Measurements from ENCODE around the gene RHBDD1.

The RHBDD1 gene

DNA sequence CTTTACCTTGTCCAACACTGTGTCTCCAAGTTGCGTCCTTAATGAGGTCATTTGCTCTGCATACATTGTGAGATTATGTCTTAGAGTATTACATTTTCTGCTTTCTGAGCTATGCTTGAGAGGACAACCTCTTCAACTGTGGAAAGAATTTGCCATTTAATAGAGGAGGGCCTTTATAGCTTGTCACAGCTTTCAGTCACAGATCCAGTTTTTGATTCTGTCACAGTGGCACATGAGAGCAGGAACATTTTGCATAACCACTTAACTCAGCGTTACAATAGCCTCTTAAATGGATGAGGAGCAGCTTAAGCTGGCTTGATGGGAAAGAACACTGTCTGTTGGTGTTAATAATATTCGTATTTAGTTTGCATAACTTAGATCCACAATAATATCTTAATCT is 63.0 kb downstream of the RHBDD1 start:
- no CpG with 5 or more reads among the region's 3 CpGs for WGBS (ENCODE audit: extremely low coverage, insufficient coverage, low lambda C conversion rate)
- H3K23ac ChIP-seq (ENCODE audit: low read length) = no peak overlapping the region

DNA sequence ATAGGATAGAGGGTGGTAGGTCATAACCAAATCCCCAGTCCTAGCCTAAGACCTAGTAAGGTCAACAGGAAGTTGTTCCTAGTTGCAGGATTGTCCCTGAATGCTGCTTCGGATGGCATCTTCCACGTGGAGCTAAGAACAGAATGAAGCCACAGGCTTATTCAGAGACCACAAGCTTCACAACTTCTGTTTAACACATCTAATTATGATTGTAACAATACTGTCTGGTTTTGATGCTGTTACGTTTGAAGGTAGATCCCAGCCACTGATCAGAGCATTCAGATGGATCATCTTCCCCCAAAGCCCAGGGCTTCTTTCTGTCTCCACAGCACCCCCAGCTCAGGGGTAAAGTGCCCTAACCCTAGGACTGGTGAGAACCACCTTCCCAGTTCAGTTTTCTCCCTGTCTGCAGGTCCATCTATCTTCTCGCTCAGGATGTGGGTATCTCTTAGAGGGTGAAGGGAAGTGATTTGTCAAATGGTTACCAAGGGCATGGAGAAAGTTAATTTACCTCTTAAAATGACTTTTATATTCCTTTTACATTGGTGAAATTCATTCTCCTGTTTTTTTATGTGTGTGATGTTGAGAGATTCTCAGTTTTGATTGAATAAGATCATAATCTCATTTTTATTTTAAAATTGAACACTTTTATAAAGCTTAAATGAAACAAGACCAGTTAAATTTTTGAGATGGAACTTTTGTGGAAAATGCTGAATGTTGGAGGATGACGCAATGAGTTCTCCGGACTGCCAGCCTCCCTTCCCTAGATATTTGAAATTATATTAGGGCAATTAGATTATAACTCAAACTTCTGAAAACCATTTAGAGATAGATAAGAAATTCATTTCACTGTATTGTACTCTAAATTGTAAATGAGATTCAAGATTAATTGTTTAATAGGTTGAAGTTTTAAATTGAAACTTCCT is 66.5 kb downstream of the RHBDD1 start:
- Histone ChIP-seq H2BK120ac (ENCODE audit: low read depth, low read length) (no peak overlapping the region), H3K36me3 (ENCODE audit: control insufficient read depth, insufficient read depth, low read length) (no peaks in the 10 kb centered on the region), H3K79me1 (ENCODE audit: low read length) (no peaks in the 10 kb centered on the region), H3K23ac (ENCODE audit: low read length) (no peak overlapping the region), H3K18ac (ENCODE audit: low read length) (no peak overlapping the region), H2BK5ac (ENCODE audit: low read length) (no peak overlapping the region), H2AK5ac (ENCODE audit: low read length) (no peak overlapping the region), H3K56ac (ENCODE audit: low read length) (no peak overlapping the region), H3K4me1 (ENCODE audit: control insufficient read depth, low read depth, low read length) (no peaks in the 10 kb centered on the region), H3K9ac (ENCODE audit: low read length) (no peak overlapping the region), H4K8ac (ENCODE audit: low read depth, low read length) (no peak overlapping the region), H4K5ac (ENCODE audit: low read length) (no peak overlapping the region), H3K4me3 (ENCODE audit: low read length) (no peak overlapping the region), H3K4me2 (ENCODE audit: low read length) (no peak overlapping the region), H3K4ac (ENCODE audit: low read depth, low read length) (no peak overlapping the region), H3K27me3 (ENCODE audit: insufficient read depth, low read length, poor library complexity) (no peaks in the 10 kb centered on the region), H3K79me2 (ENCODE audit: control insufficient read depth, insufficient read depth, low read length) (no peaks in the 10 kb centered on the region), H3K27ac (ENCODE audit: low read depth, low read length) (no peak overlapping the region), H2BK15ac (replicated peaks; ENCODE audit: low read depth) (no peak overlapping the region)
- no peak for DNase-seq
- WGBS (ENCODE audit: extremely low coverage, insufficient coverage, low lambda C conversion rate) = no CpG with 5 or more reads among the region's 6 CpGs

More for the DNA sequence above, 63.0 kb downstream of the RHBDD1 start:
- Histone ChIP-seq H3K36me3 (ENCODE audit: control insufficient read depth, insufficient read depth, low read length) (no peaks in the 10 kb centered on the region), H4K5ac (ENCODE audit: low read length) (no peak overlapping the region), H4K8ac (ENCODE audit: low read depth, low read length) (no peak overlapping the region), H3K4me3 (ENCODE audit: low read length) (no peak overlapping the region), H3K27ac (ENCODE audit: low read depth, low read length) (no peak overlapping the region), H3K56ac (ENCODE audit: low read length) (no peak overlapping the region), H3K79me2 (ENCODE audit: control insufficient read depth, insufficient read depth, low read length) (no peaks in the 10 kb centered on the region), H3K4ac (ENCODE audit: low read depth, low read length) (no peak overlapping the region), H3K4me1 (ENCODE audit: control insufficient read depth, low read depth, low read length) (no peaks in the 10 kb centered on the region), H2BK120ac (ENCODE audit: low read depth, low read length) (no peak overlapping the region), H2BK5ac (ENCODE audit: low read length) (no peak overlapping the region), H3K79me1 (ENCODE audit: low read length) (no peaks in the 10 kb centered on the region), H3K27me3 (ENCODE audit: insufficient read depth, low read length, poor library complexity) (no peaks in the 10 kb centered on the region), H3K18ac (ENCODE audit: low read length) (no peak overlapping the region), H2AK5ac (ENCODE audit: low read length) (no peak overlapping the region), H3K4me2 (ENCODE audit: low read length) (no peak overlapping the region), H2BK15ac (replicated peaks; ENCODE audit: low read depth) (no peak overlapping the region), H3K9ac (ENCODE audit: low read length) (no peak overlapping the region)
- no peak for DNase-seq

DNA sequence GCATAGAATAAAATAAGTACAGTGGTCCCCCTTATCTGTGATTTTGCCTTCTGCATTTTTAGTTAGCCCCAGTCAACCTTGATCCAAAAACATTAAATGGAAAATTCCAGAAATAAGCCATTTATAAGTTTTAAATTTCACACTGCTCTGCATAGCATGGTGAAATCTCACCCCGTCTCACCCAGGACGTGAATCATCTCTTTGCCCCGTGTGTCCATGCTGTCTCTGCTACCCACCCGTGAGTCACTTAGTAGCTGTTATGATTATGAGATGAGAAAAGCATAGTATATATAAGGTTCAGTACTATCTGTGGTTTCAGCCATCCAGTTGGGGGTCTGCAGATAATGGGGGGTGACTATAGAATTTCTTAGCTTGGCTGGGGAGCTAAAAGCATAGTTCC is 67.3 kb downstream of the RHBDD1 start:
- no peak overlapping the region for H3K4me2 ChIP-seq (ENCODE audit: low read length)
- H2BK5ac ChIP-seq (ENCODE audit: low read length) = no peak overlapping the region
- DNase-seq = no peak
- no peaks in the 10 kb centered on the region for H3K79me2 ChIP-seq (ENCODE audit: control insufficient read depth, insufficient read depth, low read length)
- H4K5ac ChIP-seq (ENCODE audit: low read length) = no peak overlapping the region
- no CpG with 5 or more reads among the region's 4 CpGs for WGBS (ENCODE audit: extremely low coverage, insufficient coverage, low lambda C conversion rate)
- H2BK120ac ChIP-seq (ENCODE audit: low read depth, low read length) = no peak overlapping the region
- H3K4ac ChIP-seq (ENCODE audit: low read depth, low read length) = no peak overlapping the region
- no peak overlapping the region for H3K4me3 ChIP-seq (ENCODE audit: low read length)
- H2BK15ac ChIP-seq (replicated peaks; ENCODE audit: low read depth) = no peak overlapping the region
- H3K4me1 ChIP-seq (ENCODE audit: control insufficient read depth, low read depth, low read length) = no peaks in the 10 kb centered on the region
- H4K8ac ChIP-seq (ENCODE audit: low read depth, low read length) = no peak overlapping the region
- no peak overlapping the region for H3K9ac ChIP-seq (ENCODE audit: low read length)
- no peak overlapping the region for H3K18ac ChIP-seq (ENCODE audit: low read length)
- no peak overlapping the region for H3K56ac ChIP-seq (ENCODE audit: low read length)
- no peak overlapping the region for H2AK5ac ChIP-seq (ENCODE audit: low read length)
- H3K36me3 ChIP-seq (ENCODE audit: control insufficient read depth, insufficient read depth, low read length) = no peaks in the 10 kb centered on the region
- H3K79me1 ChIP-seq (ENCODE audit: low read length) = no peaks in the 10 kb centered on the region
- no peak overlapping the region for H3K23ac ChIP-seq (ENCODE audit: low read length)
- no peak overlapping the region for H3K27ac ChIP-seq (ENCODE audit: low read depth, low read length)
- no peaks in the 10 kb centered on the region for H3K27me3 ChIP-seq (ENCODE audit: insufficient read depth, low read length, poor library complexity)

DNA sequence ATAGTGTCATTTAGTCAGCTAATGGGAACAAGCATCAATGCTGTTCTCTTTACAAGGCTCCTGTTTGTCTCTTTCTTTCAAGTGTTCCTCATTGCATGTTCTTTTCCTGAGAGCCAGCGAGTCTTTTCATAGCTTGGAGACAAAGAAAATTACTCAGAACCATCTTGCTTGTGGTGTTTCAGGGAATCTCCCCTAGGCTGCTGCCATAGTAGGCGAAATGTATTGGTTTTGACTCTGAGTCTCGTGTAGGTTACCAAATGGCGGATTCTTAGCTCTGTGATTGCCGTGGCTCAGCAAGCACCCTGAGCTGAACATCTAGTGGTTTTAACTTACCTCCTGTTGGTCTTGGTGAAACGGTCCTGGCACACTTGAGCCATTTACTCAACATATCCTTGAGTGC is 68.7 kb downstream of the RHBDD1 start:
- no peak overlapping the region for H2BK5ac ChIP-seq (ENCODE audit: low read length)
- H3K18ac ChIP-seq (ENCODE audit: low read length) = no peak overlapping the region
- no peak overlapping the region for H3K4me2 ChIP-seq (ENCODE audit: low read length)
- no peak overlapping the region for H2AK5ac ChIP-seq (ENCODE audit: low read length)
- no CpG with 5 or more reads among the region's 6 CpGs for WGBS (ENCODE audit: extremely low coverage, insufficient coverage, low lambda C conversion rate)
- no peak overlapping the region for H3K27ac ChIP-seq (ENCODE audit: low read depth, low read length)
- H3K4me3 ChIP-seq (ENCODE audit: low read length) = no peak overlapping the region
- no peaks in the 10 kb centered on the region for H3K27me3 ChIP-seq (ENCODE audit: insufficient read depth, low read length, poor library complexity)
- H3K79me2 ChIP-seq (ENCODE audit: control insufficient read depth, insufficient read depth, low read length) = no peaks in the 10 kb centered on the region
- no peak overlapping the region for H3K4ac ChIP-seq (ENCODE audit: low read depth, low read length)
- H4K8ac ChIP-seq (ENCODE audit: low read depth, low read length) = no peak overlapping the region
- no peaks in the 10 kb centered on the region for H3K36me3 ChIP-seq (ENCODE audit: control insufficient read depth, insufficient read depth, low read length)
- H3K23ac ChIP-seq (ENCODE audit: low read length) = no peak overlapping the region
- H3K4me1 ChIP-seq (ENCODE audit: control insufficient read depth, low read depth, low read length) = no peaks in the 10 kb centered on the region
- H3K9ac ChIP-seq (ENCODE audit: low read length) = no peak overlapping the region
- no peak for DNase-seq
- H4K5ac ChIP-seq (ENCODE audit: low read length) = no peak overlapping the region
- no peak overlapping the region for H2BK15ac ChIP-seq (replicated peaks; ENCODE audit: low read depth)
- H2BK120ac ChIP-seq (ENCODE audit: low read depth, low read length) = no peak overlapping the region
- no peaks in the 10 kb centered on the region for H3K79me1 ChIP-seq (ENCODE audit: low read length)
- H3K56ac ChIP-seq (ENCODE audit: low read length) = no peak overlapping the region

DNA sequence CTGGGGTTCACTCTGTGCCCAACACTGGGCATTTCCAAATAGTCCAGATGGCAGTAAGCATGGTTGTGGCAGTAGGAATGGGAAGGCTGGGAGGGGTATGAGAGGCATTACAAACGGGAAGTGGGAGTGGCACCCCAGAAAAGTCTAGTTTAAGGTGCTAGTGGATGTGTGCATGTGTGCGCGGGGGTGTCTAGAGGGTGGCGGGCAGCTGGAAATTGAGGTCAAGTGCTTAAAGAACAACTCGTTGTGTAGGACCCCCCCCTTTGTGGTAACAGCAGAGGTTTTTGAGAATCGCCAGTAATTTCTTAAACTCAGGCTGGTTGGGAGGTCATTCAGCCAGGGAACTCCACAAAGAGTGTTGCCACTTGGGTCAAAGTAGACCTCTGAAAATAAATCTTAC is 69.9 kb downstream of the RHBDD1 start:
- Histone ChIP-seq H2BK15ac (replicated peaks; ENCODE audit: low read depth) (no peak overlapping the region), H3K4ac (ENCODE audit: low read depth, low read length) (no peak overlapping the region), H3K79me1 (ENCODE audit: low read length) (no peaks in the 10 kb centered on the region), H3K36me3 (ENCODE audit: control insufficient read depth, insufficient read depth, low read length) (no peaks in the 10 kb centered on the region), H4K5ac (ENCODE audit: low read length) (no peak overlapping the region), H3K23ac (ENCODE audit: low read length) (no peak overlapping the region), H3K4me1 (ENCODE audit: control insufficient read depth, low read depth, low read length) (no peaks in the 10 kb centered on the region), H3K56ac (ENCODE audit: low read length) (no peak overlapping the region), H3K18ac (ENCODE audit: low read length) (no peak overlapping the region), H3K9ac (ENCODE audit: low read length) (no peak overlapping the region), H3K4me3 (ENCODE audit: low read length) (no peak overlapping the region), H3K79me2 (ENCODE audit: control insufficient read depth, insufficient read depth, low read length) (no peaks in the 10 kb centered on the region), H2BK120ac (ENCODE audit: low read depth, low read length) (no peak overlapping the region), H3K4me2 (ENCODE audit: low read length) (no peak overlapping the region), H3K27me3 (ENCODE audit: insufficient read depth, low read length, poor library complexity) (no peaks in the 10 kb centered on the region), H2AK5ac (ENCODE audit: low read length) (no peak overlapping the region), H4K8ac (ENCODE audit: low read depth, low read length) (no peak overlapping the region), H3K27ac (ENCODE audit: low read depth, low read length) (no peak overlapping the region), H2BK5ac (ENCODE audit: low read length) (no peak overlapping the region)
- WGBS (ENCODE audit: extremely low coverage, insufficient coverage, low lambda C conversion rate) = no CpG with 5 or more reads among the region's 6 CpGs
- no peak for DNase-seq
